ENCODE data around the gene GLI3.

DNA sequence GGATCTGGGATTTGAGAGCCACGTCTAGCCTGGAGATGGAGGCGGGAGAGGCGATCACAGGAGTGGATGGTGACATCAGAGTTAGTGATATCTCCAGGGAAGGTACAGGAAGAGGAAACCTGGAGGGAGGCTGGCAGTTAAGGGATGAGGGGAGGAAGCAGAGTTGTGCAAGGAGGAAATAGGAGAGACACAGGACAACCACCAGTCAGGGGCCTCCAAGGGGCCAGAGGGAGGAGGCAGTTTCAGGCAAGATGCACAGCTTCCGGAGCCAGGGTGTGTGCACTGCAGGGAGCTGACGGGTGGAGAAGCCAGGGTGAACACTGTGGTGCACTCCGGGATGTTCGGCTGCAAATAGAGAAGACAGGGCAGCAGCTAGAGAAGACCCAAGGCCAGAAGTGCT, 141.2 kb downstream of the GLI3 start:
- TF ChIP-seq ZNF512 (CRISPR knock-in tag; IDR thresholded peaks at IDR 0.05; ENCODE audit: borderline replicate concordance) = no peak
- TF ChIP-seq CTCF (IDR thresholded peaks at IDR 0.05) = no peak
- no peak for TF ChIP-seq ATF1 (CRISPR knock-in tag; IDR thresholded peaks at IDR 0.05)
- no peak for TF ChIP-seq CBFB (CRISPR knock-in tag; IDR thresholded peaks at IDR 0.05; ENCODE audit: low read depth)
- no peak for TF ChIP-seq NR3C1 (CRISPR knock-in tag; conservative IDR thresholded peaks at IDR 0.05; ENCODE audit: low read depth)
- no peak for TF ChIP-seq MXD4 (CRISPR knock-in tag; IDR thresholded peaks at IDR 0.05; ENCODE audit: borderline replicate concordance)
- TF ChIP-seq ATF3 (CRISPR knock-in tag; conservative IDR thresholded peaks at IDR 0.05) = no peak
- TF ChIP-seq SP1 (CRISPR knock-in tag; conservative IDR thresholded peaks at IDR 0.05) = no peak
- TF ChIP-seq, protein P1, sequence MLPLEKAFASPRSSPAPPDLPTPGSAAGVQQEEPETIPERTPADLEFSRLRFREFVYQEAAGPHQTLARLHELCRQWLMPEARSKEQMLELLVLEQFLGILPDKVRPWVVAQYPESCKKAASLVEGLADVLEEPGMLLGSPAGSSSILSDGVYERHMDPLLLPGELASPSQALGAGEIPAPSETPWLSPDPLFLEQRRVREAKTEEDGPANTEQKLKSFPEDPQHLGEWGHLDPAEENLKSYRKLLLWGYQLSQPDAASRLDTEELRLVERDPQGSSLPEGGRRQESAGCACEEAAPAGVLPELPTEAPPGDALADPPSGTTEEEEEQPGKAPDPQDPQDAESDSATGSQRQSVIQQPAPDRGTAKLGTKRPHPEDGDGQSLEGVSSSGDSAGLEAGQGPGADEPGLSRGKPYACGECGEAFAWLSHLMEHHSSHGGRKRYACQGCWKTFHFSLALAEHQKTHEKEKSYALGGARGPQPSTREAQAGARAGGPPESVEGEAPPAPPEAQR (CRISPR knock-in tag; IDR thresholded peaks at IDR 0.05) = no peak

Measured in WTC11 (cell line).